SHP77 (cell line): Measurements from ENCODE around the gene TBC1D22A.
"Not testable (repeated sequence)": the region's sequence is repeated elsewhere in the genome, so short reads cannot be mapped to it uniquely, and the experiment has no call there.

ENCODE experiments used
- DNase-seq, 2 experiments: peaks; one replicate each; lab custom pipeline; 2025; lab: John Stamatoyannopoulos, UW

TBC1D22A gene

GRCh38 chr22:47157093-47157420, 394.6 kb downstream of the TBC1D22A start:
- DNase-seq, result no peak

DNA sequence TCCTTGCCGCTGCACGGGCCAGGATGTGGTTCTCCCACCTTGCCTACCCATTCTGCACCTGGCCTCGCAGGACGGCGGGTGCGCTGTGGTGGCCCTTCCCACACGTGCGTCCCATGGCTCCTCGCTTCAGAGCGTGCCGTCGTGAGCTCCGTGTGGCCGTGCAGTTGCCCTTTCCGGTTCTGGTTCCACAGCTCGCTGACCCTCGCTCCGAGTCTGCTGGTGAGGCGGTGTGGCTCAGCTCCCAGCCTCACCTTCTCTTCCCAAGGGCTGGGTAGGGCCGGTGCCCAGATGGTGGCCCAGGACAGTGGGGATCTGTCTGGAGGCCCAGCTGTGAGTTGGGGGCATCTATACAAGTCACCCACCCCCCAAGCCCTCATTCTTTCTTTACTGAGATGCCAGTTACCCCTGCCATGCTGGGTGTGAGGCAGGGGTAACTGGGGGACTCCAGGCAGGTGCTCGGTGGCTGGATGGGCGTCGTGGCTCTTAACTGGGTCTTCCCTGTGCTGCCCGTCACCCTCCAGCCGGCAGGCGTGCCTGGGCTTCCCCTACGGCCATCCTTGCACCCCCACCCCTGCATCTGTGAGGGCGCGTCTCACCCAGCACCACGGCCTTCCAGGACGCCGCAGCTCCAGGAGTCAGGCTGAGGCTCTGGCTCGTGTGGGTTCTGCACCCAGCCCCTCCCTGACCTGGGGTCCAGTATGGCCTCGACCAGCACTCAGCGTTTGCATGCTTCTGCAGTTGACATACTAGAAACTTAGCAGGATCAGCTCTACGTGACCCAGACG, 395.2 kb downstream of the TBC1D22A start:
- no peak for DNase-seq

- DNase-seq, result no peak
Measured at GRCh38 chr22:47158457-47158856, 396.0 kb downstream of the TBC1D22A start.

DNA sequence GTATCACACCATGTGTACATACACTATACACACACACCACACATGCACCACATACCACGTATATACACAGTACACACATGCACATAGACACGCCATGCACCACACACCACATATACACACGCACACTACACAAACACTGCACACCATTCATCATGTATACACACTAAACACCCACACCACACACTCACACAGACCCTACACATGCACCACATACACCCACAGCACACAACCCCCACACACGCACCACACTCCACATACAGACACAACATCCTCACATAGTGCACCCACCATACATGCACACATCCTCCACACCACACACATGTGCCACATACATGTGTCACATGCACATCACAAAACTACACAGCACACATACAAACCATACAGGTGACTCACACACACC, 397.1 kb downstream of the TBC1D22A start:
- DNase-seq, result no peak

DNA sequence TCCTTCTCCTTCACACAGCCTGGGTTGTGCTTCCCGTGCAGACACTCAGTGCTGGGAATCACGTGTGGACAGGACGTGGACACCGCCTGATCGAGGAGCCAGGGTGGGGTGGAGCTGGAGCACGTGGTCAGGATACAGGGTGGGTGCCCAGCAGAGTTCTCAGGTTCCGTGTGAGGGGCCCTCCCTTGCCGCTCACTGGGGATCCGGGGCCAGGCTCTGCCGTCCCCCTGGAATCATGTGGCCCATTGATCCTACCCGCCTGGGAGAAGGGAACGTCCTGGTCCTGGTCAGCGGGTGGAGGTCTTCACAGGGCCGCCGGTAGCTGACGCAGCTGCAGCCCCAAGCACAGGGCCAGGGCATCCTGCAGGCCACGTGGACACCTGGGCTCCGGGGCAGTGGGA, 397.7 kb downstream of the TBC1D22A start:
- DNase-seq, result no peak

- no peak for DNase-seq
Measured at GRCh38 chr22:47160781-47161520, 398.5 kb downstream of the TBC1D22A start.

DNA sequence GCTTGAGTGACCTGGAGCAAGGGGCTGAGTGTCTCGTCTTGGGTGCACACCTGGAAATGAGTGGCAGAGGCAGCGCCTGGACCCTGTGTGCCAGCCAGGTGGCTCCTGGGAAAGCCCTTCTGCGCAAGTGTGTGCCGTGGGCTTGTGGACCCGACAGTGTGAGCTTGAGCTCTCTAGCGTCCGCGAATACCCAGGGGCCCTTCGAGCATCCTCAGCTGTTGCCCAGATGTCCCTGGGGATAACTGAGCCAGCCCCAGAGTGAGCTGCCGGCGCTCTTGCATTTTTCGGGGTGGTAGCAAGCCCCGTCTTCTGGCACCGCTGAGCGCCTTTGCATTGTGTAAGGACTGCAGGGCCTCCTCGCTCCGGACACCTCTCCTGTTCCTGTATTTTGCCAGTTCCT, 399.2 kb downstream of the TBC1D22A start:
- no peak for DNase-seq

- DNase-seq, result no peak
Measured at GRCh38 chr22:47162865-47163264, 400.4 kb downstream of the TBC1D22A start.

GRCh38 chr22:47163481-47163855, 401.0 kb downstream of the TBC1D22A start:
- DNase-seq, result no peak

GRCh38 chr22:47163856-47164513, 401.5 kb downstream of the TBC1D22A start:
- no peak for DNase-seq

DNA sequence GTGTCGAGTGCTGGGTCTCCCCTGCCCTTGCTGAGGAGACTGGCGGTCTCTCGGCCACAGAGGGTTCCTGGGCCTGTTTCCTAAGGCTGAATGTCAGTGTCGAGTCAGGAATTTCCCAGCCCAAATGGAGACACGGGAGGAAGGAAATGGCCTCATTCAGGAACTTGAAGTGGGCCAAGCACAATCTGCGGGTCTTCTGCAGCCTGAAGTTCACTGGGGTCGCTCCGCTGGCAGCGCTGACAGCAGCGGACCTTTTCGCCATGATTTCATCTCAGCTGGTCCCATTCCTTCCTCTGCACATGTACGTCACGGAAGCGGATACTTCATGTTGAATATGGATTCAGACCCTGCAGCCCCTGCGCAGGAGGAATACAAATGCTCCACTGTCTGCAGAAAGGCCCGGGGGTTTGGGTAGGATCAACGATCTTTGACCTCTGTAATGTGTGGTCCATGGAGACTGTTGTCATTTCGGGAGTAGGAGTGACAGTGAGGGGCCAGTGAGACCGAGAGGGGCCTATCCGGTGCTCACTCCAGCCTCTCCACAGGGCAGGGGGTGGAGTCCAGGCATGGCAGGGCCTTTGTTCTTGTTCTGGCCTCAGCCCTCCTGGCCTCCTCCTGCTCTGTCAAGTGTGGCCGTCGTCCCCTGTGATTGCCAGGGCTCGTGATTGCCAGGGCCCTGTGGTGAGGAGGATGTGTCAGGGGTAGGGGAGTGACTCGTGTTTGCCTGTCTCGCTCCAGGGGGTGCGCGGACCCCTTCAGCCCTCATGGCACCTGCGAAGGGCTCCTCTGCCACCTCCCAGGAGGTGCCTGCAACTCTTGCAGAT, 402.3 kb downstream of the TBC1D22A start:
- DNase-seq, result no peak

DNA sequence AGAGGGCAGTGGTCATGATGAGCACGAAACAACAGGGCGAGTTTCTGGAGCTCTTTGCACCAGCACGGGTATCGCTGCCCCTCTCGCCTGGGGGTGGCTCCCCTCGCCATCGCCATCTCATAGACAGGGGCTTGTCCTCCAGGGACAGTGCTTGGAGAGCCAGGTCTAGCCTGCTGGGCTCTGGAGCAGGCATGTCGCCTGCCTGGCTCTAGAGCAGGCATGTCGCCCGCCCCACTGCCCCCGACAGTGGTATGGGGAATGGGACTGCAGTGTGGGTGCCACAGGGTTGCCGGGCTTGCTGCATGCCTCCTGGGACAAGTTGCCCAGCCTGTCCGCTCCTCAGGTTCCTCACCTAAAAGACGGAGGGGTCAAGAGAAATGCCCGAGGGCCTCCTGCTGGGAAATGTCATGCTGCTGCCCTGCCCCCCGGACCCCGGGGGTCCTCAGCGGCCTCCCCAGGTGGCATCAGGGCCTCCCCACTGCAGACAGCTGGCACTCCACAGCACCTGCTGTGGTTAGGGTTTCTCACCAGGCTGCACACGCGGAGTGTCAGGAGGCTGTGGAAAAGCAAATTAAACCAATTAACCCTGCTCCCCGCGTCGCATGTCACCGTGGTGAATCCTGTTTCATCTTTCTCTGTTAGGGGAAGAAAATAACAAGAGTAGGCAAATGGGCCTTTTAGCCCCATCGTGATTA, 403.0 kb downstream of the TBC1D22A start:
- no peak for DNase-seq

DNA sequence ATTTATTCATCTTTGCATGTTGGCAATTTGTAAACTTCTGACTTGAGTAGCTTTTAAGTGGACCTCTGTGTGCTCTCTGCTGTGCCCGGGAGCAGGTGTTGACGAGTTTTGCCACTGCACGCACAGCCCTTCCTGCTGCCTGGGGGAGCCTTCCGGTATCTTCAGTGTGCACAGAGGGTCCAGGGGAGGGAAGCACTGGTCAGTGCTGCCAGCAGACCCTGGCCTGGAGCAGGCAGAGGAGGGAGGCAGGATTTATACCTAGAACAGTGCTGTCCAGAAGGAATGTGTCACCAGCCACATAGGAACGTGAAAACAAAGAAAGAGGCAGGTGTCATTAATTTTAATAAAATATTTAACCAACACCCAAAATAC, 403.6 kb downstream of the TBC1D22A start:
- DNase-seq, result peak; percentile 20 to 64

DNA sequence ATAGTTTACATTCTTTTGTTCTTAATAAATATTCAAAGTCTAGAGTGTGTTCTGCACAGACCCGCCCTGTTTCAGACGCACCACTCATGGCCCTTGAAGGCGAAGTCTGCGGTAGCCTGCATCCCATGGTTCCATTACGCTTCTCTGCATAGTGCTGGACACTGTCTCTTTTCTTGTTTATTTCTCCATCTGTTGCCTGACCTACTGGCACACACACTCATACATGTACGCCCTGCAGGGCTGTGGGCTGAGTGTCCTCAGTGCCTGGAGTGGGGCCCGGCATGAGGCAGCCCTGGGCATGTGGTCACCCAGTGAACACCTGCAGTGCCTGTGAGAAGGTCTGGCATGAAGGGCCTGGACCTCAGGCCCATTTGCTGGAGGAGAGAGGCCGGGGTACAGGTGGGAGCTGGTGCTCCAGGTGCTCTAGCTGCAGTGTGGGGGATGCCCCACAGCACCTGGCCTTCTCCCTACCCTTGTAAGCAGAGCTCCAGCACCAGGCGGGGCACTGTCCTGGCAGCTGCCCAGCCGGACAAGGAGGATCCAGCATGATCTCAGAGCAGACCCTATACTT, 404.1 kb downstream of the TBC1D22A start:
- DNase-seq, result peak in 1 of 2 experiments; percentile 41

GRCh38 chr22:47167056-47167455, 404.6 kb downstream of the TBC1D22A start:
- DNase-seq, result no peak

DNA sequence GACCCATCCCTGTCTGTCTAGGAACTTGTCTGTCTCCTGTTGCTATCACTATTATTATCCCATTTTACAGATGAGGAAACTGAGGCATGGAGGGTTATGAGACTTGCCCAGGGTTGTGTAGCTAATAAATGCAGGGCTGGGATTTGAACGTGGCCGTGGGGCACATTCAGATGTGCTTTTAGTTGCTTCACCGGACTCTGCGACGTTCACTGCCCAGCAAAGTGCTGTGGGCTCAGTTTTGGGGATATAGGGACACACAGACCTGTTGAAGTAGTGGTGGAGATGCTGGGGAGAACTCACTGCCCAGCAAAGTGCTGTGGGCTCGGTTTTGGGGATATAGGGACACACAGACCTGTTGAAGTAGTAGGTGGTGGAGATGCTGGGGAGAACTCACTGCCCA, 405.5 kb downstream of the TBC1D22A start:
- not testable (repeated sequence) for DNase-seq

GRCh38 chr22:47168441-47168840, 406.0 kb downstream of the TBC1D22A start:
- DNase-seq, result no peak

- DNase-seq, result peak; percentile 19 to 22
Measured at GRCh38 chr22:47168900-47169800, 406.7 kb downstream of the TBC1D22A start.

GRCh38 chr22:47169801-47170140, 407.3 kb downstream of the TBC1D22A start:
- DNase-seq, result no peak
